ENCODE results near the gene LRIG2.

- TF ChIP-seq CTCF (IDR thresholded peaks at IDR 0.05): no peak
- no peak for TF ChIP-seq POLR2A (IDR thresholded peaks at IDR 0.05)
Observed at GRCh38 chr1:113103977-113104376, 31.0 kb downstream of the LRIG2 start.

All from testis (tissue), 2 donors.